ENCODE results near the gene DDR2.

DDR2 gene

GRCh38 chr1:162697140-162697895, 65.1 kb downstream of the DDR2 start:
- DNase-seq (ENCODE audit: low read depth in 2 of 2): no peak

GRCh38 chr1:162699366-162699765, 67.1 kb downstream of the DDR2 start:
- DNase-seq (ENCODE audit: low read depth in 2 of 2): no peak

- no peak for DNase-seq (ENCODE audit: low read depth in 2 of 2)
Measured at GRCh38 chr1:162700131-162700530, 67.9 kb downstream of the DDR2 start.

GRCh38 chr1:162701286-162701685, 69.0 kb downstream of the DDR2 start:
- DNase-seq (ENCODE audit: low read depth in 2 of 2): no peak

- DNase-seq (ENCODE audit: low read depth in 2 of 2): no peak
Measured at GRCh38 chr1:162702628-162703027, 70.4 kb downstream of the DDR2 start.

- DNase-seq (ENCODE audit: low read depth in 2 of 2): no peak
Measured at GRCh38 chr1:162703708-162704107, 71.4 kb downstream of the DDR2 start.

- DNase-seq (ENCODE audit: low read depth in 2 of 2): no peak
Measured at GRCh38 chr1:162704673-162705424, 72.6 kb downstream of the DDR2 start.

GRCh38 chr1:162706003-162706402, 73.7 kb downstream of the DDR2 start:
- DNase-seq (ENCODE audit: low read depth in 2 of 2): no peak

- no peak for DNase-seq (ENCODE audit: low read depth in 2 of 2)
Measured at GRCh38 chr1:162706606-162707005, 74.3 kb downstream of the DDR2 start.

- no peak for DNase-seq (ENCODE audit: low read depth in 2 of 2)
Measured at GRCh38 chr1:162708286-162708685, 76.0 kb downstream of the DDR2 start.

GRCh38 chr1:162709132-162709860, 77.0 kb downstream of the DDR2 start:
- DNase-seq (ENCODE audit: low read depth in 2 of 2): no peak

GRCh38 chr1:162709870-162710269, 77.6 kb downstream of the DDR2 start:
- no peak for DNase-seq (ENCODE audit: low read depth in 2 of 2)

GRCh38 chr1:162710345-162710744, 78.1 kb downstream of the DDR2 start:
- DNase-seq (ENCODE audit: low read depth in 2 of 2): no peak

GRCh38 chr1:162710780-162711465, 78.7 kb downstream of the DDR2 start:
- no peak for DNase-seq (ENCODE audit: low read depth in 2 of 2)

GRCh38 chr1:162712317-162713029, 80.2 kb downstream of the DDR2 start:
- DNase-seq (ENCODE audit: low read depth in 2 of 2): no peak

- DNase-seq (ENCODE audit: low read depth in 2 of 2): no peak
Measured at GRCh38 chr1:162716123-162716522, 83.9 kb downstream of the DDR2 start.

- DNase-seq (ENCODE audit: low read depth in 2 of 2): no peak
Measured at GRCh38 chr1:162716552-162716951, 84.3 kb downstream of the DDR2 start.

GRCh38 chr1:162717548-162718184, 85.4 kb downstream of the DDR2 start:
- DNase-seq (ENCODE audit: low read depth in 2 of 2): no peak

GRCh38 chr1:162719678-162720077, 87.4 kb downstream of the DDR2 start:
- no peak for DNase-seq (ENCODE audit: low read depth in 2 of 2)

GRCh38 chr1:162720996-162721395, 88.7 kb downstream of the DDR2 start:
- no peak for DNase-seq (ENCODE audit: low read depth in 2 of 2)

GRCh38 chr1:162721471-162721870, 89.2 kb downstream of the DDR2 start:
- no peak for DNase-seq (ENCODE audit: low read depth in 2 of 2)

All from stimulated activated CD4-positive, alpha-beta T cell treated with anti-CD3 and anti-CD28 coated beads, Interleukin-1b, Interleukin-23, amount 100 ng/mL, for 4 hours (primary cell).